WTC11 (cell line): ENCODE measurements around the gene MAGED4B.

Experiments
- CTCF ChIP-seq: fragments of 200-600 bp; IDR thresholded peaks from 2 replicates; pipeline ENCODE4 v1.8.0; 2022; ENCODE audit warnings: antibody characterized with exemption
- MAX ChIP-seq: sonication (generic); formaldehyde crosslinking; IDR thresholded peaks from 2 replicates; pipeline ENCODE4 v1.8.0; 2022; ENCODE audit warnings: mild to moderate bottlenecking, missing genetic modification reagents
- RORB ChIP-seq: fragments of 250-450 bp; sonication (Bioruptor Pico); IDR thresholded peaks from 2 replicates; pipeline ENCODE4 v1.9.0; 2021; ENCODE audit warnings: mild to moderate bottlenecking
- TEAD4 ChIP-seq: sonication (generic); formaldehyde crosslinking; IDR thresholded peaks from 2 replicates; pipeline ENCODE4 v1.8.0; 2022; ENCODE audit warnings: mild to moderate bottlenecking, missing genetic modification reagents
- TP53 ChIP-seq: sonication (generic); formaldehyde crosslinking; IDR thresholded peaks from 2 replicates; pipeline ENCODE4 v1.8.1; 2023; ENCODE audit warnings: mild to moderate bottlenecking, missing genetic modification reagents
- ZSCAN18 ChIP-seq: fragments of 250-450 bp; sonication (Bioruptor Pico); IDR thresholded peaks from 2 replicates; pipeline ENCODE4 v2.1.2; 2022; ENCODE audit warnings: mild to moderate bottlenecking, moderate library complexity

GRCh38 chrX:52082578-52082977, 13.6 kb upstream of the MAGED4B start:
- no peak for TF ChIP-seq TEAD4 (CRISPR knock-in tag)
- no peak for TF ChIP-seq RORB (CRISPR knock-in tag)
- TF ChIP-seq TP53, result no peak
- TF ChIP-seq ZSCAN18 (CRISPR knock-in tag), result no peak
- TF ChIP-seq CTCF, result no peak
- TF ChIP-seq MAX, result no peak
